HL-60 (cell line): Measurements from ENCODE around the gene ATG4B.

Source experiments
- DNase-seq, 2 experiments: peaks; one replicate each; pipeline ENCODE4 v3.0.0-alpha.2; 2010 to 2020; ENCODE audit warnings: low read depth in 1 of 2, low spot score in 1 of 2
- H3K27ac ChIP-seq: fragments of 250-450 bp; sonication (Bioruptor Pico); replicated peaks from 2 replicates; pipeline ENCODE4 v1.5.1; 2020; ENCODE audit warnings: mild to moderate bottlenecking, moderate library complexity
- H3K27me3 ChIP-seq: fragments of 250-450 bp; sonication (Bioruptor Pico); 2 replicates; pipeline ENCODE4 v1.5.1; 2021; ENCODE audit warnings: mild to moderate bottlenecking, moderate library complexity; ENCODE audit not compliant: insufficient read depth, poor library complexity, severe bottlenecking
- H3K4me3 ChIP-seq: replicated peaks from 2 replicates; pipeline ENCODE4 v1.5.1; 2011; ENCODE audit warnings: mild to moderate bottlenecking, control low read depth, low read length; ENCODE audit not compliant: insufficient read depth
- GABPA ChIP-seq: IDR thresholded peaks from 2 replicates; pipeline ENCODE4 v1.6.1; 2012; ENCODE audit warnings: low read depth
- POLR2AphosphoS5 ChIP-seq: IDR thresholded peaks from 2 replicates; pipeline ENCODE4 v1.6.1; 2012; ENCODE audit warnings: low read depth
- SPI1 ChIP-seq: IDR thresholded peaks from 2 replicates; pipeline ENCODE4 v1.6.1; 2012; ENCODE audit warnings: low read depth, mild to moderate bottlenecking, borderline replicate concordance
- TF ChIP-seq, protein P1 (sequence below): IDR thresholded peaks from 2 replicates; pipeline ENCODE4 v1.6.1; 2012; ENCODE audit warnings: low read depth; ENCODE audit not compliant: insufficient replicate concordance
- TF ChIP-seq, protein P2 (sequence below): IDR thresholded peaks from one replicate; pipeline ENCODE4 v1.5.1; 2011; ENCODE audit warnings: low read length, control low read depth, inconsistent platforms; ENCODE audit not compliant: insufficient read depth

Gene ATG4B

GRCh38 chr2:241649404-241649803 lies 11.9 kb downstream of the ATG4B start:
- Histone ChIP-seq H3K27ac (no peak overlapping the region), H3K4me3 (no peak overlapping the region), H3K27me3 (no peaks in the 10 kb centered on the region)
- no peak for DNase-seq
- no peak for TF ChIP-seq POLR2AphosphoS5
- TF ChIP-seq GABPA, result no peak
- TF ChIP-seq, protein P1, sequence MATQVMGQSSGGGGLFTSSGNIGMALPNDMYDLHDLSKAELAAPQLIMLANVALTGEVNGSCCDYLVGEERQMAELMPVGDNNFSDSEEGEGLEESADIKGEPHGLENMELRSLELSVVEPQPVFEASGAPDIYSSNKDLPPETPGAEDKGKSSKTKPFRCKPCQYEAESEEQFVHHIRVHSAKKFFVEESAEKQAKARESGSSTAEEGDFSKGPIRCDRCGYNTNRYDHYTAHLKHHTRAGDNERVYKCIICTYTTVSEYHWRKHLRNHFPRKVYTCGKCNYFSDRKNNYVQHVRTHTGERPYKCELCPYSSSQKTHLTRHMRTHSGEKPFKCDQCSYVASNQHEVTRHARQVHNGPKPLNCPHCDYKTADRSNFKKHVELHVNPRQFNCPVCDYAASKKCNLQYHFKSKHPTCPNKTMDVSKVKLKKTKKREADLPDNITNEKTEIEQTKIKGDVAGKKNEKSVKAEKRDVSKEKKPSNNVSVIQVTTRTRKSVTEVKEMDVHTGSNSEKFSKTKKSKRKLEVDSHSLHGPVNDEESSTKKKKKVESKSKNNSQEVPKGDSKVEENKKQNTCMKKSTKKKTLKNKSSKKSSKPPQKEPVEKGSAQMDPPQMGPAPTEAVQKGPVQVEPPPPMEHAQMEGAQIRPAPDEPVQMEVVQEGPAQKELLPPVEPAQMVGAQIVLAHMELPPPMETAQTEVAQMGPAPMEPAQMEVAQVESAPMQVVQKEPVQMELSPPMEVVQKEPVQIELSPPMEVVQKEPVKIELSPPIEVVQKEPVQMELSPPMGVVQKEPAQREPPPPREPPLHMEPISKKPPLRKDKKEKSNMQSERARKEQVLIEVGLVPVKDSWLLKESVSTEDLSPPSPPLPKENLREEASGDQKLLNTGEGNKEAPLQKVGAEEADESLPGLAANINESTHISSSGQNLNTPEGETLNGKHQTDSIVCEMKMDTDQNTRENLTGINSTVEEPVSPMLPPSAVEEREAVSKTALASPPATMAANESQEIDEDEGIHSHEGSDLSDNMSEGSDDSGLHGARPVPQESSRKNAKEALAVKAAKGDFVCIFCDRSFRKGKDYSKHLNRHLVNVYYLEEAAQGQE, result no peak
- TF ChIP-seq, protein P2, sequence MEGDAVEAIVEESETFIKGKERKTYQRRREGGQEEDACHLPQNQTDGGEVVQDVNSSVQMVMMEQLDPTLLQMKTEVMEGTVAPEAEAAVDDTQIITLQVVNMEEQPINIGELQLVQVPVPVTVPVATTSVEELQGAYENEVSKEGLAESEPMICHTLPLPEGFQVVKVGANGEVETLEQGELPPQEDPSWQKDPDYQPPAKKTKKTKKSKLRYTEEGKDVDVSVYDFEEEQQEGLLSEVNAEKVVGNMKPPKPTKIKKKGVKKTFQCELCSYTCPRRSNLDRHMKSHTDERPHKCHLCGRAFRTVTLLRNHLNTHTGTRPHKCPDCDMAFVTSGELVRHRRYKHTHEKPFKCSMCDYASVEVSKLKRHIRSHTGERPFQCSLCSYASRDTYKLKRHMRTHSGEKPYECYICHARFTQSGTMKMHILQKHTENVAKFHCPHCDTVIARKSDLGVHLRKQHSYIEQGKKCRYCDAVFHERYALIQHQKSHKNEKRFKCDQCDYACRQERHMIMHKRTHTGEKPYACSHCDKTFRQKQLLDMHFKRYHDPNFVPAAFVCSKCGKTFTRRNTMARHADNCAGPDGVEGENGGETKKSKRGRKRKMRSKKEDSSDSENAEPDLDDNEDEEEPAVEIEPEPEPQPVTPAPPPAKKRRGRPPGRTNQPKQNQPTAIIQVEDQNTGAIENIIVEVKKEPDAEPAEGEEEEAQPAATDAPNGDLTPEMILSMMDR, result no peak
- no peak for TF ChIP-seq SPI1

DNA sequence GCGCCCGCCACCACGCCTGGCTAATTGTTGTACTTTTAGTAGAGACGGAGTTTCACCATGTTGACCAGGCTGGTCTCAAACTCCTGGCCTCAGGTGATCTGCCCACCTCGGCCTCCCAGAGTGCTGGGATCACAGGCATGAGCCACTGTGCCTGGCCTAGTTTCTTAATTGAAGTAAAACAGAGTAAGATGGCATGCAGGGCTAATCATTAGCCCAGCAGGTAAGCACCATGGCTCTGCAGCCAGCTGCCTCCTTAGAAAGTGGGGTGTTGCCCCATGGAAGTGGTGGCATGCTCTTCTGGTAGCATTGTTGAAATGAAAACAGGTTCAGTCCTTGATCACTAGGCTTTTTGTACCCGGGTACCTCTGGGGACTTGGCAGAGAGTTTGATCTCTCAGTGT lies 12.4 kb downstream of the ATG4B start:
- Histone ChIP-seq H3K27me3 (no peaks in the 10 kb centered on the region), H3K27ac (no peak overlapping the region), H3K4me3 (no peak overlapping the region)
- TF ChIP-seq GABPA (no peak), SPI1 (no peak), POLR2AphosphoS5 (no peak)
- DNase-seq, result no peak

DNA sequence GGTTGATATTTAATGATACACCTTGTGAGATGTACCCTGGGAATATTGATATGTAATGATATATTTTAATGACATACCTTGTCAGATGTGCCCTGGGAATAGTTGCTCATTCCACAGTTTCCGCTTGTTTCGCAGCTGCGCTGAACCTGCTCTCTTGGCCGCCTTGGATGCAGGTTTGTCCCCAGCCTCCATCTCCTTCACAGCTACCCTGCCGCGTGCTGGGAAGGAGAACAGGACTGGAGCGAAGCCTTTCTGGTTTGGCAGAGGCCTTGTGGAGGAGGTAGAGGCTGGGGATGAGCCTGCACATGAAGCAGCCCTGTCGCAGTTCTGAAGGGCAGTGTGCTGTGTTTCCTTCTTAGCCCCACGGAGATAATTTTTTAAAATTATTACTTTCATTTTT lies 14.6 kb downstream of the ATG4B start:
- no peak for DNase-seq
- H3K27ac ChIP-seq, result no peak overlapping the region
- H3K27me3 ChIP-seq, result no peaks in the 10 kb centered on the region
- no peak for TF ChIP-seq SPI1
- TF ChIP-seq, protein P1, result no peak
- TF ChIP-seq, protein P2, result no peak
- no peak for TF ChIP-seq POLR2AphosphoS5
- no peak for TF ChIP-seq GABPA
- H3K4me3 ChIP-seq, result no peak overlapping the region

DNA sequence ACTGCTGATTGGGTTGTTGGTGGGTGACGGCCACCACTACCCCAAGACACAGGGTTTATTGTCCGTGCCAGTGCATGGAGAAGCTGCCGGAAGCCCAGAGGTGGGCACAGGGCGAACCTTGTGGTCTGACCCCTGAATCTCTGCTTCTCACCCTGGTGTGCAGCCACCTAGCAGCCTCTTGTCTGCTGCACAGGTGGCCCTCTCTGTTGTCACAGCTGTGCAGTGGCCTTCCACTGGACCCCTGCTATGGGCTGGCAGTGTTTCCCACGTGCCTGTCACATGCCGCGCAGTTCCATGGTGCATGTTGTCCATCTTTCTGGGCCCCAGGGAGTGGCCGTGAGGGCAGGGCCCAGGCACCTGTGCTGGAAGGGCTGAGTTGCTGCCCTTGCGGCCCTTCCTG lies 15.2 kb downstream of the ATG4B start:
- Histone ChIP-seq H3K4me3 (no peak overlapping the region), H3K27ac (no peak overlapping the region), H3K27me3 (no peaks in the 10 kb centered on the region)
- DNase-seq, result no peak
- TF ChIP-seq POLR2AphosphoS5 (no peak), SPI1 (no peak), GABPA (no peak)
- TF ChIP-seq, protein P2, result no peak
- TF ChIP-seq, protein P1, result no peak
